G401.6 (cell line): Measurements from ENCODE around the gene DTL.

Source experiments
- FAIRE-seq: peaks from 2 replicates; lab custom pipeline; 2012; peaks lifted over from hg19 to GRCh38; lab: Jason Lieb, UNC

The DTL gene

GRCh38 chr1:212098310-212098709 lies 62.8 kb downstream of the DTL start:
- no peak for FAIRE-seq

- FAIRE-seq = no peak
These were observed 63.2 kb downstream of the DTL start for GRCh38 chr1:212098771-212099170.

DNA sequence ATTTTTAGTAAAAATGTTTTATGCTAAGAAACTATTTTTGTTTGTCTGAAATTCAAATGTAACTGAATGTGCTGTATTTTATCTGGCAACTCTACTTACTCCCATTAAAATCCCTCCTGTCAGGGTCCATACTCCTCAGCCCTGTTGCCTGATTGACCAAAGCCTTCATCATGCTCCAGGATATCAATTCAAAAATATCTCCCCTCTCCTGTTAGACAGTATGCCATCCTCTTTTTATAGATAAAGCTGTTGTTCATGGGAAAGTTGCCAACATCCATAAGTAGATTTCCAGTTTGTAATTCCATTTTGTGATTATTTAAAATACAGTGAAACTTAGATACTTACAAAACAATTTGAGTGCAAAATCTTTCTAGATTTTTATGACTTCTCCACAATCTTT lies 65.7 kb downstream of the DTL start:
- no peak for FAIRE-seq

GRCh38 chr1:212101735-212102134 lies 66.2 kb downstream of the DTL start:
- no peak for FAIRE-seq

GRCh38 chr1:212104586-212105325 lies 69.2 kb downstream of the DTL start:
- FAIRE-seq = no peak

DNA sequence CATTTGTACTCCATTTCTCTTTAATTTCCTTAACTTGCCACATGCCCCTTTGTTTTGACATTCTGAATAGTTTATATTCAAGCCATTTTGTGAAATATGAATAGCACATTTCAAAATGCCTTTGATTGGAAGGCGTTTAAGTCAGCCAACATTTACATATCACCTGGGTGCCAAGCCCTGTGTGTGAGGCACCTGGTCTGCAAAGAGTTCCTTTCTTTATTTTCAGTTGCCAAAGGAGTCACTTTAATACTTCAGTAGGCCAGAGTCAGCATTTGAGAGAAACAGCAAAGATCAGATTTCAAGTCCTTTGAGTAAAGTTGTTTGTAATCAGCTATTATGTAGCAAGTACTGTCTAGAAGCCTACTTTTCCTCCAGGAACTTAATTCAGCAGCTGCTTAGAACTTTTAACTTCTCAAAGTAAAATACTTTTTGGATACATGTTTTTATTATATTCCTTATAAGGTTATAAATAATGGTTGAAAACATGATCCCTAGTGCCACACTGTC lies 70.8 kb downstream of the DTL start:
- no peak for FAIRE-seq

- no peak for FAIRE-seq
These were observed 71.9 kb downstream of the DTL start for GRCh38 chr1:212107481-212107880.

DNA sequence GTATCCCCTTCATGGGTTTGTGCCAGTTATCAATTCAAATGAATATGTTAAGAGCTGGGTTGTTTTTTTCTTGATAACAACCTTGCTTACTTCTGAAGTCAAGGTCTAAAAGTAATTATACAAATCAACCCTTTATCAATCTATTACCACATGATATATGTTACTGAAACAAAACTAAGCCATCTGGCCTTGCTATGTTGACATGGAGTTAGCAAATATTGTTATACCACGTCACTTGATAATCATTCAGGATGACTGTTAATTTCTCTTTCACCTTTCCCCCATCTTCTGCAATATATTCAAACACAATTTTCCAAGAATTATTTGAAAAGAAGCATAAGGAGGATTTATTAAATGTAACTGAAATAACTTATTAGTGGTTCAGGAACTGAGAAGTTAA lies 72.6 kb downstream of the DTL start:
- no peak for FAIRE-seq

DNA sequence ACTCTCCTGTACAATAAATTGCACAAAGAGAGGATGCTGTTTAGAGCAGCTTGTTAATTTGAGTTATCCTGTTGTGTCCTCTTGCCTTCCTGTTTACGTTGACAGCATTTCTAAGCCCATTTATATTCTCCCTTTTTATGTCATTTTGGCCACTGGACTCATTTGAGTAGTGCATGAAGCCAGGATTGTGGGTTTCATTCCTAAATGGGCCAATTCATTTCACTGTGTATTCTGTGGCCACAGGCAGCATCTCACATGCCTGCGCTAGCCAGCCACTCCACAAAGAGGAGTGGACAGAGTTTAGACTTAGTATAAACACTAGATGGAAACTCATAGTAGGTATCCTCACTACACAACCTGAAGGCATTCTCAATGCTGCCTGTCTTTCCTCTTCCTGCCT lies 73.4 kb downstream of the DTL start:
- no peak for FAIRE-seq

DNA sequence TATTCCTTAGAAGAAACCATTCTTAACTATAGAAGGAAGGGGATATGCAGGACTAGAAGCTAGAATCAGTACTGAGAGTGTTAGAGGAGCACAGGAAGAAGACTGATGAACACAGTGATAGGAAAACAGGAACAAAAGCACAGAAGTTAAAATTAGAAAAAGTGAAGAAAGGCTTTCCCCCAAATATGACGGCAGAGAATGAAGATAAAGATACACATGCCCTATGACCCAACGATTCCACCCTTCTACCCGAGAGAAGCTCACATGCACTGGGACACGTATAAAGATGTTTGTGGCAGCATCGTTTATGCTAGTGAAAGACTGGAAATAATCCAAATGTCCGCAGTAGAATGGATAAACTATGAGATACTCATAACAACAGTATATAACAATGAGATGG lies 74.2 kb downstream of the DTL start:
- FAIRE-seq = no peak

DNA sequence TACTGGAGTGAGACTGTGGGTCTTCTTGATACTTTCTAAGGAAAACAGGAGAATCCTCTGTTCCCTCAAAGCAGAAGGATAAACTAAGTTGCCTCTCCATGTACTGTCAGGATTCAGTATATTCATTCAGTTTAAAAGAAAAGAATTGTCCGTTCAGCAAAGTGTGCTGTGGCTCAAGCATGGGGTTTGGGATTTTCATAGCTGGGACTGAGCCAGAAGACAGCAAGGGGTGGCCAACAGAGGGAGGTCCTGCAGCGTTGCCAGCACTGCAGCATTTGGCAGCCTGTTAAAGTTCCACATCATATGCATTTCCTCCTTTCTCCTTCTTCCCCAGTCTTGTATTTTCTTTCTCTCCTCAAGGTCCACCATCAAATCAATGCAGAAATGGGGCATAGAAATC lies 75.1 kb downstream of the DTL start:
- FAIRE-seq = no peak

- no peak for FAIRE-seq
These were observed 76.0 kb downstream of the DTL start for GRCh38 chr1:212111536-212111935.

GRCh38 chr1:212113706-212114105 lies 78.2 kb downstream of the DTL start:
- FAIRE-seq = no peak

DNA sequence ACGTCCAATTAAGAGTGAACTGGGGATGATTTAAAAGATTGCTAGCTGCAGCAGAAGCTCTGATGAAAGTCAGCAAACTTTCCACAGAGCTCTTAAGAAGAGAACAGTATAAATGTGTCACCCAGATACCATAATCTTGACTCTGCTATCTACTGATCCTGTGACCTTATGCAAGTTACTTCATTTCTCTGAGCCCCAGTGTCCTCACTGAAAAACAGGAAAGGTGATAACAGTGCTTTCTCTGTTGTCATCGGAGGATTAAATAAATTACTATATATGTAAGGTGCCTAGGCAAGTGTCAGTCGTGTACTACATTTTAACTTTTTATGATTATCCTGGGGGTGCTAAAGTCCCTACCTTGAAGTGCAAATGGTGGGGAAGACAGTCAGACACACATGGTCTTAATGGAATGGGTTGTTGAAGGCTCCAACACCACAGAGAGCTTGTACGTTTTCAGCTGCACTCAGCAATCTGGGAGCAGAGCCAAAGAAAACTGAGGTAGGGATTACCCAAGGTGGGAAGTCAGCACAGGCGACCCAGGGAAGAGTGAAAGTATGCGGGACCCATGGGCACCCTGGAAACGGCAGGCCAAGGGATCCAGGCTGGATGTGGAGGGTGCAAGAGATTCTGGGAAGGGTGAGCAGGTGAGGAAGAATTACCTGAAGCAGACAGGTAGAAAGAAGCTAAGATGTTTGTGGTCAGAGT lies 82.8 kb downstream of the DTL start:
- FAIRE-seq = no peak

- FAIRE-seq = no peak
These were observed 83.3 kb downstream of the DTL start for GRCh38 chr1:212118872-212119260.

DNA sequence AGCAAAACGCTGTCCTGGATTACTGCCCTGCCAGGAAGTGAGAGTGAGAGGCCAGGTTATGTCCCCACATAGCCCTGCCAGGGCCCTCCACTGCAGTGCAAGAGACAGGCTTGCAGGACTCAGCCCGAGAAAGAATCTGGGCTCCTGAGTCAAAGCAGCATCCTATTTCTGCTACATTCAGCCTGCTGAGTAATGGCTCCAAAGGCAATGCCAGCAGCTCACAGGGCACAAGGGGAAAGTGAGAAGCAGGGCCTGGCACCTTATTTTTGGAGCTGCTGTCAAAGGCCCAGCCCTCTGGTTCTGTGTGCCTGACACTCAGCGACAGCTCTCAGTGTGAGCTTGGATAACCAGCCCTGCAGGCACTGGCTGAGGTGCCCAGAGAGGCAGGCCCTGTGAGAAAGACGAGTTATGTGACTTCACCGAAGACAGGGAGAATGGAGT lies 83.9 kb downstream of the DTL start:
- no peak for FAIRE-seq

GRCh38 chr1:212119863-212120262 lies 84.3 kb downstream of the DTL start:
- no peak for FAIRE-seq

- FAIRE-seq = no peak
These were observed 86.2 kb downstream of the DTL start for GRCh38 chr1:212121779-212122178.

DNA sequence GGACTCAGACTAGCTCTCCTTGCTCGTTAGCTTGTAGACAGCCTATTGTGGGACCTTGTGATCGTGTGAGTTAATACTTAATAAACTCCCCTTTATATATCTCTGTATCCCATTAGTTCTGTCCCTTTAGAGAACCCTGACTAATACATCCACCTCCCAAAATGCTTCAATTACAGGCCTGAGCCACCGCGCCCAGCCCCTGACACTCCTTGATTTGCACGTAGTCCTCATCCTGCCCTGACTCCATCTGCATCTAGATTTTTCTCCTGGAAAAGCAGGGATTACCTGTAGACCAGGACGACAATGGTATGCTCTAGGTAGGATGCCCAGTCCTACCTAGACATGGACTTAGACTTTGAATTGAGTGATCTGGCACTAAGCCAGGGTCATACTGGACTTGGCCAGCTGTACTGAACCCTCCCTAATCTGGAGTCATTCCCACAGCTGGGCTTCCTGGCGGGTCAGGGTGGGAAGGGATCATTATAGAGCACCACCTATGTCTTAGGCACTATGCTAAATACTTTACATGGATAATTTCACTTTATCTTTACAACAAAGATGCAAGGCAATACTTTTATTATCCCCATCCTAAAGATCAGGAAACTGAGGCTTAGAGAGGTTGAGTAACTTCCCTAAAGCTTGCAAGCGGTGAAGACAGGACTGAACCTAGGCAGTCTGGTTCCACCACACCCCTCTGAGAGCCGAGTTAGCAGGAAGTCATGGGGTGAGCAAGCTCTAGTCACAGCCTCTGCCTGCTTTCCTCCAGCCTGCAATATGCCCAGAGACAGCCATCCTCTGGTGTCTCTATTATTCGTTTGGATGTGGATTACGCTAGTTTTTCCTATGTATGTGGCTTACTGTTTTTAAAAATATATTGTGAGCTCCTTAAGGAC lies 89.4 kb downstream of the DTL start:
- no peak for FAIRE-seq

DNA sequence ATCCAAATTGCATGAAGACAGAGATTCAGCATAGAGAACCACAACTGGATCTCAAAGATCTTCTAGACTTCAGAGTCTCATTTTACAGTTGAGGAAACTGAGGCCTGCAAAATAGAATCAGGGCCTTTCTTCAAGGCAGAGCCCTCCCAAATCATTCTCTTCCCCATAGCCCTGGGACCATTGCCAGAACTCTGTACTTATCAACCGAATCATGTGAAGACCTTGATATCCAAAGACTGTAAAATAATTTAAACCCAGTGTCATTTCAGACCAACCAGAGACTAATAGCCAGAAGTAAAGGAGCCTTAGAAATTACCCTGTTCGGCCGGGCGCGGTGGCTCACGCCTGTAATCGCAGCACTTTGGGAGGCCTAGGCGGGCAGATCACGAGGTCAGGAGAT lies 90.1 kb downstream of the DTL start:
- FAIRE-seq = no peak

DNA sequence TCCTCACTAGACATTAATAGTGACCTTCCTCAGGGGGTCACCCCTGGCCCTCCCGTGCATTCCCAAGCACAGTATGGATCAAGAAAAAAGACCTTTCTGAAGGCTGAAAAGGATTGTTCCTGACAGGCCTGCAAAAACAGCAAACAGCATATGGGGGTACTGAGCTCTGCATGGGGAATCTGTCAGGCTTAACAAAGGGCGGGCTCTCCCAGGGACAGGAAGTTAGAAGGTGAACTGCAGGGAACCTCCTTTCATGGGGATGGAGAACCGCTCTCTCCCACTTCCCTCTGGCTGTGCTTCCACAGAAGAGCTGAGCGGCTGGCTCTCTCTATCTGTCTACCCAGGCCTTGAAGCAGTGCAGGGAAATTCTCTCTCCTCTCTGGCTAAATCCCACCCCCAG lies 91.7 kb downstream of the DTL start:
- FAIRE-seq = no peak

DNA sequence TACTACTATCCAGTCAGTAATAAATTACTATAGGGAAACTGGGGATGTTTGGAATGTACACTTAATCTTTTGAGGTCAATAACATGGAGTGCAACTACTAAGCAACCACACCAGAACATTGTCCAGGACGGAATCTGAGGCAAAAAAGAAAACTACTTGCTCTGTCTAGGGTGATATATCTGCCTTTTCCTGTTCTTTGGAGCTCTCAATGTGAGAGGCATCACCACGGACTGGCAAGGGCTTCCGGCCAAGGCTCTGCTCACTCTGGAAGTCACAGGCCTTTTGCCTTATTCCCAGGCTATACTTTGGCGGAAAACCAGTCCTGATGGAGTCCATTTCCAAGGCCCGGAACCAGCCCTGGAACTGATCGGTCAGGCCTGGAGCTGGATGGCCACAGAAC lies 94.2 kb downstream of the DTL start:
- no peak for FAIRE-seq

DNA sequence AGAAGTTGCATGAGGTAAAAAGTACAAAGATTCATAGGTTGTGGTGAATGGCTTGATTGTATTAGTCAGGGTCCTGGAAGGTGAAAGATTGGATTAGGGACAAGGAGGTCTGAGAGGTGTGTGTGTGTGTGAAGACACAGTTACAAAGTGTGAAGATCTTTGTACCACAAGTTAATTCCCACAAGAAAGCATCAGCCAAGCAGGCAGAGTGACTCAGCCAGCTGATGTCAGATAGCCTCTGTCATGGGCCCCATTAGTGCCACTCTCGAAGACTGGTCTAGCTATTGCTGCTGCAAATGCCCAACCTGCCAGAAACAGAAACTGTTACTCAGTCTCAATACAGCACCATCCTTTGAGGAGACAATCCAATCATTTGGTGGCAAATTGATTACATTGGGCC lies 96.5 kb downstream of the DTL start:
- no peak for FAIRE-seq
